ENCODE results near the gene MRRF. TPM values are rescaled to one million over a fixed set of nuclear protein-coding genes. Genes with fewer than 3 reads are reported as not detected.

Gene MRRF
- total and polyA plus RNA-seq, 2 of the 4 experiments (the other 2 are of a cell fraction) = 32.1 to 38.0 TPM

- CTCF ChIA-PET = no interaction called here
- H4K20me1 ChIP-seq (ENCODE audit: insufficient read depth, low read length) = no peaks in the 10 kb centered on the region
- intact Hi-C loops (cut with micrococcal nuclease) = no loop called here
- ATAC-seq (ENCODE audit: low read depth) (no peak), DNase-seq (no peak)
- H3K14ac ChIP-seq (replicated peaks; ENCODE audit: low read depth, low read length) = no peak overlapping the region
- POLR2A ChIA-PET (ENCODE audit: unreplicated experiment) = no interaction called here
- no peak overlapping the region for H3K18ac ChIP-seq (ENCODE audit: low read depth, low read length)
- no peak overlapping the region for H2BK15ac ChIP-seq (ENCODE audit: low read depth, low read length)
- no peak overlapping the region for H4K5ac ChIP-seq (ENCODE audit: low read depth, low read length)
- H3K4me3 ChIP-seq (ENCODE audit: insufficient read depth, low read depth, low read length) = no peak overlapping the region
- H3K4ac ChIP-seq (ENCODE audit: low read depth, low read length) = no peak overlapping the region
- H2BK120ac ChIP-seq (ENCODE audit: low read depth, low read length) = no peak overlapping the region
- dilution Hi-C loops (cut with HindIII; ENCODE audit: low sequenced_read_pairs, unreplicated experiment) = no loop called here
- H4K91ac ChIP-seq (ENCODE audit: insufficient read depth, low read depth, low read length) = no peak overlapping the region
- H2BK20ac ChIP-seq (ENCODE audit: low read depth, low read length) = no peak overlapping the region
- TF ChIP-seq RAD21 (IDR thresholded peaks at IDR 0.05; ENCODE audit: low read length) = no peak
- no peak for TF ChIP-seq CEBPB (IDR thresholded peaks at IDR 0.05; ENCODE audit: low read depth, low read length)
- no peak for TF ChIP-seq POLR2A (IDR thresholded peaks at IDR 0.05; ENCODE audit: low read depth, low read length)
- no peak for TF ChIP-seq BHLHE40 (IDR thresholded peaks at IDR 0.05; ENCODE audit: low read depth, low read length)
- no peak for TF ChIP-seq FOS (IDR thresholded peaks at IDR 0.05; ENCODE audit: low read depth, low read length)
- TF ChIP-seq RCOR1 (IDR thresholded peaks at IDR 0.05; ENCODE audit: insufficient replicate concordance, low read length) = no peak
- TF ChIP-seq ELK1 (IDR thresholded peaks at IDR 0.05; ENCODE audit: borderline replicate concordance, low read depth, low read length) = no peak
- TF ChIP-seq MAZ (IDR thresholded peaks at IDR 0.05; ENCODE audit: borderline replicate concordance, low read depth, low read length) = no peak
- TF ChIP-seq RFX5 (IDR thresholded peaks at IDR 0.05; ENCODE audit: low read depth, low read length) = no peak
- TF ChIP-seq MXI1 (IDR thresholded peaks at IDR 0.05; ENCODE audit: borderline replicate concordance, low read depth, low read length) = no peak
- TF ChIP-seq CHD1 (IDR thresholded peaks at IDR 0.05; ENCODE audit: low read depth, low read length) = no peak
- TF ChIP-seq USF2 (IDR thresholded peaks at IDR 0.05; ENCODE audit: low read depth, low read length) = no peak
- TF ChIP-seq MAFK (IDR thresholded peaks at IDR 0.05; ENCODE audit: low read depth, low read length) = no peak
- H2AFZ ChIP-seq (replicated peaks; ENCODE audit: low read length, poor library complexity) = no peak overlapping the region
- in situ Hi-C loops (cut with MboI; ENCODE audit: low sequenced_read_pairs) = no loop called here
- no peaks in the 10 kb centered on the region; the same call in 1 of the 2 replicates for H3K9me1 ChIP-seq (ENCODE audit: insufficient read depth, low read length)
- H2AK9ac ChIP-seq (replicated peaks; ENCODE audit: low read depth, low read length, poor library complexity) = no peak overlapping the region
- peaks cover 16% of the 10 kb centered on the region for H3K36me3 ChIP-seq (ENCODE audit: control insufficient read depth, insufficient read depth, low read length)
- no peaks in the 10 kb centered on the region for H3K9me3 ChIP-seq (ENCODE audit: control insufficient read depth, insufficient read depth, low read length)
- no peak overlapping the region for H2AK5ac ChIP-seq (ENCODE audit: low read depth, low read length)
- BruUV-seq (replicated peaks) = no TSS peak
- no peak overlapping the region for H3K4me2 ChIP-seq (ENCODE audit: low read depth, low read length)
- no peak overlapping the region for H4K8ac ChIP-seq (ENCODE audit: low read depth in 2 of 2, low read length in 2 of 2)
- H3K79me1 ChIP-seq (ENCODE audit: low read depth in 1 of 2, low read length in 2 of 2) = peaks cover 10 to 39% of the 10 kb centered on the region in 2 experiments; a peak in 3 of 4 replicates
- no CpG with 5 or more reads among the region's 3 CpGs for WGBS, 2 experiments (ENCODE audit: extremely low coverage in 2 of 2, insufficient read length in 1 of 2)
- H3K9ac ChIP-seq (ENCODE audit: low read depth, low read length) = no peak overlapping the region
- no peak overlapping the region for H3K27ac ChIP-seq (ENCODE audit: insufficient read depth, low read length)
- no peak overlapping the region for H3K23ac ChIP-seq (ENCODE audit: low read depth, low read length)
- peaks cover 3% of the 10 kb centered on the region for H3K4me1 ChIP-seq (ENCODE audit: control insufficient read depth, insufficient read depth, low read length)
- no peak overlapping the region for H2BK5ac ChIP-seq (ENCODE audit: low read depth, low read length, poor library complexity, severe bottlenecking)
- H3K27me3 ChIP-seq (ENCODE audit: control insufficient read depth, insufficient read depth, low read length) = no peaks in the 10 kb centered on the region
- no peak overlapping the region for H3K56ac ChIP-seq (ENCODE audit: extremely low read depth, insufficient read depth, low read length)
These were observed 32.8 kb downstream of the MRRF start for GRCh38 chr9:122297512-122297911.

All from IMR-90 (cell line).